DOHH2 (cell line): ENCODE data around the gene CERS6.

Experiments used
- H3F3A ChIP-seq: fragments of 200-600 bp; sonication (generic), shearing (Covaris generic); 2 replicates; pipeline ENCODE4 v1.6.0; 2016; ENCODE audit warnings: antibody characterized with exemption, mild to moderate bottlenecking; ENCODE audit not compliant: control insufficient read depth, insufficient read depth
- H3K27ac ChIP-seq: fragments of 200-600 bp; sonication (generic); 2 replicates; pipeline ENCODE4 v1.5.1; 2014; ENCODE audit warnings: low read depth, mild to moderate bottlenecking, low read length, moderate library complexity
- H3K27me3 ChIP-seq: fragments of 200-600 bp; sonication (generic); 2 replicates; pipeline ENCODE4 v1.6.1; 2014; ENCODE audit warnings: mild to moderate bottlenecking, low read length, mixed read lengths; ENCODE audit not compliant: control insufficient read depth
- H3K36me3 ChIP-seq: fragments of 200-600 bp; sonication (generic); 2 replicates; pipeline ENCODE4 v1.6.1; 2014; ENCODE audit warnings: mild to moderate bottlenecking, low read length, moderate library complexity, mixed read lengths; ENCODE audit not compliant: control insufficient read depth
- H3K4me1 ChIP-seq: fragments of 200-600 bp; sonication (generic); 2 replicates; pipeline ENCODE4 v1.6.1; 2014; ENCODE audit warnings: mild to moderate bottlenecking, low read length, mixed read lengths; ENCODE audit not compliant: control insufficient read depth
- H3K4me2 ChIP-seq: fragments of 200-600 bp; sonication (generic); 2 replicates; pipeline ENCODE4 v1.6.0; 2014; ENCODE audit warnings: mild to moderate bottlenecking, low read length, moderate library complexity
- H3K4me3 ChIP-seq: fragments of 200-600 bp; sonication (generic); 2 replicates; pipeline ENCODE4 v1.5.1; 2014; ENCODE audit warnings: mild to moderate bottlenecking, low read length, mixed read lengths
- H3K79me2 ChIP-seq: fragments of 200-600 bp; sonication (generic); 2 replicates; pipeline ENCODE4 v1.6.1; 2014; ENCODE audit warnings: mild to moderate bottlenecking, low read length, mixed read lengths; ENCODE audit not compliant: control insufficient read depth
- H3K9me2 ChIP-seq: fragments of 200-600 bp; sonication (generic); replicated peaks from 2 replicates; pipeline ENCODE4 v1.6.1; 2014; ENCODE audit warnings: mild to moderate bottlenecking, low read length, mixed read lengths; ENCODE audit not compliant: control insufficient read depth
- H3K9me3 ChIP-seq: fragments of 200-600 bp; sonication (generic); 2 replicates; pipeline ENCODE4 v1.6.1; 2014; ENCODE audit warnings: antibody characterized with exemption, low read length, mixed read lengths; ENCODE audit not compliant: control insufficient read depth, insufficient read depth
- H4K20me1 ChIP-seq: fragments of 200-600 bp; sonication (generic); 2 replicates; pipeline ENCODE4 v1.6.0; 2014; ENCODE audit warnings: low read depth, mild to moderate bottlenecking, antibody characterized with exemption, low read length, moderate library complexity; ENCODE audit not compliant: control insufficient read depth, insufficient read depth
- CTCF ChIP-seq: fragments of 200-600 bp; sonication (generic); IDR thresholded peaks from one replicate; pipeline ENCODE4 v1.5.1; 2014; ENCODE audit warnings: antibody characterized with exemption, mild to moderate bottlenecking, low read depth, low read length; ENCODE audit not compliant: poor library complexity, severe bottlenecking
- EZH2phosphoT487 ChIP-seq: fragments of 200-600 bp; sonication (generic); IDR thresholded peaks from 2 replicates; pipeline ENCODE4 v1.6.1; 2017; ENCODE audit warnings: borderline replicate concordance, mild to moderate bottlenecking, antibody characterized with exemption, low read length, moderate library complexity, mixed read lengths

Gene CERS6

GRCh38 chr2:168539945-168540344 is 83.9 kb downstream of the CERS6 start:
- H3K36me3 ChIP-seq: no peaks in the 10 kb centered on the region
- H4K20me1 ChIP-seq: no peaks in the 10 kb centered on the region
- no peaks in the 10 kb centered on the region for H3K9me2 ChIP-seq
- no peaks in the 10 kb centered on the region for H3F3A ChIP-seq
- no peaks in the 10 kb centered on the region for H3K27me3 ChIP-seq
- TF ChIP-seq EZH2phosphoT487 (no peak), CTCF (no peak)
- H3K4me3 ChIP-seq: no peak overlapping the region
- no peaks in the 10 kb centered on the region for H3K4me1 ChIP-seq
- H3K27ac ChIP-seq: no peak overlapping the region
- H3K9me3 ChIP-seq: no peaks in the 10 kb centered on the region; the same call in 1 of the 2 replicates
- H3K79me2 ChIP-seq: no peaks in the 10 kb centered on the region
- H3K4me2 ChIP-seq: no peak overlapping the region

- no peaks in the 10 kb centered on the region for H3K36me3 ChIP-seq
- TF ChIP-seq EZH2phosphoT487 (no peak), CTCF (no peak)
- H3K4me3 ChIP-seq: no peak overlapping the region
- H3F3A ChIP-seq: no peaks in the 10 kb centered on the region
- no peaks in the 10 kb centered on the region for H3K4me1 ChIP-seq
- H4K20me1 ChIP-seq: no peaks in the 10 kb centered on the region
- H3K27ac ChIP-seq: no peak overlapping the region
- no peaks in the 10 kb centered on the region for H3K9me2 ChIP-seq
- no peaks in the 10 kb centered on the region for H3K79me2 ChIP-seq
- no peaks in the 10 kb centered on the region for H3K9me3 ChIP-seq
- no peak overlapping the region for H3K4me2 ChIP-seq
- H3K27me3 ChIP-seq: no peaks in the 10 kb centered on the region
Observed at GRCh38 chr2:168541858-168542257, 85.8 kb downstream of the CERS6 start.

GRCh38 chr2:168543037-168543436 is 87.0 kb downstream of the CERS6 start:
- no peak for TF ChIP-seq EZH2phosphoT487
- no peak for TF ChIP-seq CTCF
- Histone ChIP-seq H3K27me3 (no peaks in the 10 kb centered on the region), H3K4me1 (no peaks in the 10 kb centered on the region), H3K36me3 (no peaks in the 10 kb centered on the region), H3K4me2 (no peak overlapping the region), H3K27ac (no peak overlapping the region), H3F3A (no peaks in the 10 kb centered on the region), H3K9me3 (no peaks in the 10 kb centered on the region), H3K79me2 (no peaks in the 10 kb centered on the region), H3K4me3 (no peak overlapping the region), H3K9me2 (no peaks in the 10 kb centered on the region), H4K20me1 (no peaks in the 10 kb centered on the region)

- TF ChIP-seq CTCF (no peak), EZH2phosphoT487 (no peak)
- H3F3A ChIP-seq: no peaks in the 10 kb centered on the region
- no peaks in the 10 kb centered on the region for H3K9me3 ChIP-seq
- H3K4me1 ChIP-seq: no peaks in the 10 kb centered on the region
- no peak overlapping the region for H3K27ac ChIP-seq
- H3K27me3 ChIP-seq: no peaks in the 10 kb centered on the region
- H3K36me3 ChIP-seq: no peaks in the 10 kb centered on the region
- H3K9me2 ChIP-seq: no peaks in the 10 kb centered on the region
- no peak overlapping the region for H3K4me3 ChIP-seq
- no peaks in the 10 kb centered on the region for H4K20me1 ChIP-seq
- H3K79me2 ChIP-seq: no peaks in the 10 kb centered on the region
- no peak overlapping the region for H3K4me2 ChIP-seq
Observed at GRCh38 chr2:168543935-168544334, 87.9 kb downstream of the CERS6 start.
